GM13976 (cell line): Measurements from ENCODE around the gene VASH1.
"Not testable (repeated sequence)": the region's sequence is repeated elsewhere in the genome, so short reads cannot be mapped to it uniquely, and the experiment has no call there.

ENCODE experiments used
- DNase-seq: peaks from one replicate; pipeline ENCODE4 v3.0.0; 2012; ENCODE audit warnings: low spot score
- CTCF ChIP-seq: IDR thresholded peaks from 2 replicates; pipeline ENCODE4 v1.5.1; 2012; ENCODE audit warnings: borderline replicate concordance, mild to moderate bottlenecking; ENCODE audit not compliant: insufficient read depth; ENCODE audit errors: extremely low read depth, missing control alignments, control extremely low read depth
- in situ Hi-C: fragments of 300-500 bp; cut with MboI; formaldehyde crosslinking; loops from one replicate; pipeline ENCODE4 v1.12.0; 2022; ENCODE audit warnings: low sequenced_read_pairs, mixed read lengths, inconsistent platforms; ENCODE audit not compliant: unreplicated experiment

VASH1 gene

DNA sequence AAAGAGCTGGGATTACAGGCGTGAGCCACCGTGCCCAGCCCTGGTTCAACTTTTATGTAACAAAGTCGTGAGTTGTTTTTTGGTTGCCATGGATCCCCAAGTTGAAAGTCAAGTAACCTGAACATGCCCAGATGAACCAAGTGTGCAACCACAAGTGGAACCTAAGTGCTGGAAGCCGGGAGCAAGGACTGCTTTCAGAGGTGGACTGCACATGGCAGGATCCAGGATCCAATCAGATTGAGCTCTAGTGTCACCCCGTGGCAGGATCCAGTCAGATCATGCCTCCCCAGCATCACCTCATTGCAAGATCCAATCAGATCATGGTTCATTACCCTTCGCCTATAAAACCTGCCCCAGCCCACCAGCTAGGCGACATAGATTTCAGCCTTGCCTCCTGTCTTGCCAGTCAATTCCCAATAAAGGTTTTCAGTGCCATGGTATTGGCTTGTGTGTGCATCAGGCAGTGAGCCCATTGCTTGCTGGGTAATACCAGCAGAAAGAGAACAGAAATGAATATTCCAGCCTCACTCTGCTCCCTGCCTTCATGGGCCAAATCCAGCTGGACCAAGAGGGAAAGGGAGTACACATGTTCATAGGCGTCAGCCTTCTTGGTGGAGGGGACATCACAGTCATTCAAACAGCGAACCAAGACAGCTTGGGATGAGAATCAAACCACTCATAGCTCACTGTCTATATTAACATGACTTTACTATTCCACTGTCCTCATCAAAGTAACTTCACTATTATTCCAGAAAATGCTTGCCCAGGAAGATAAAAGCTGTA is 43.6 kb upstream of the VASH1 start:
- in situ Hi-C loops: loop anchor here (10.0 kb wide), 1 partner anchor 357 kb away; no protein-coding TSS in a partner anchor
- TF ChIP-seq CTCF: no peak

DNA sequence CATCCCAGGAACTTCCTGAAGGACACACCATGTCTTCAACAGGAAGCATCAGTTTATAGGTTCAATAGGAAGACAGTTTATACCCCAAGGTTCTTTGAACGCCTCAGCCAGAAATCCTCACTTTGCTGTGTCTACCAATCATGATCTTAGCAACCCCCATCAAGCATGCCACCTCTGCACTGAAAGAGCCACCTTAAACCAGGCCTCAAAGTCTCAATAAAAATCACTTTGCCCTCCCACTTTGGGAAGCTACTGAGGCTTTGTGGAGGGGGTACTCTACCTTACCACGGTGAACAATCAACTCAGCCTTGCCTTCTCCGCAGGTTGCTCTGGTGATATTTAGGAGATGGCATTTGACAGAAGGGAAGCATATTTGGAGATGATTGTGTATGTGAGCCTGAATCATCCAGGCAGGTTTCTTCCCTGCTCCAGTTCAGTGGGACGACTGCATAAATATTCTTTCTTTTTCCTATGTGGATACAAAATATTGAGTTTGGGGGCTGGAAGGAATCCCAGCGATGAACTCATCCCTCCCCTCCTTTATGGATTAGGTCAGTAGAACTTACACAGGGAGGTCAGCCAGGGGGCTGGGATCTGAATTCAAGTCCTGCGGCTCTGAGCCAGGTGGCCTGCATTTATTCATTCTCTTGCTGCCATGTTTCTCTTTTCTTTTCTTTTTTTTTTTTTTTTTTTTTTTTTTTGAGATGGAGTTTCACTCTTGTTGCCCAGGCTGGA is 42.8 kb upstream of the VASH1 start:
- in situ Hi-C loops: loop anchor here (10.0 kb wide), 1 partner anchor 356 kb away; no protein-coding TSS in a partner anchor
- DNase-seq: no peak
- no peak for TF ChIP-seq CTCF

More for the DNA sequence above, 43.6 kb upstream of the VASH1 start:
- no peak for DNase-seq

GRCh38 chr14:76719666-76720065 is 41.6 kb upstream of the VASH1 start:
- no peak for DNase-seq
- no peak for TF ChIP-seq CTCF
- in situ Hi-C loops: loop anchor here (10.0 kb wide), 1 partner anchor 355 kb away; no protein-coding TSS in a partner anchor

DNA sequence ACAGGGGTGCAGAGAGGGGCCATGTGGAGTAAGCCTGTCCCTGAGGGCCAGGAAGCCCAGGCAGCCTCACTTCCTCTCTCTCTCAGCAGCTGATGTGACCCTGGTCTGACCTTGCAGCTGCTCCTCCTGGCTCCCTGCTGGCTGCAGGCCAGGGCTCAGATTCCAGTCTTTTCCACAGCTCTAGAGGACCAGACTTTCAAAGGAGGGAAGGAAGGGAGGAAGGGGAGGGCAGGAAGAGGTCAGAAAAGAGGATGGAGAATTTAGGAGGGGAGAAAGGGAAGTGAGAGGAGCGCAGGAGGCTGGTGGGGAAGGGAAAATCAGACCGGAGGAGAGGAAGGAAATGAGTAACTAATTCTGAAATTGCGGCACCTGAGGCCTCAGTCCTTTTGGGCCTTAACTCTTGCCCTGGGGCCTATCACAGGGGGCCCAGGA is 40.9 kb upstream of the VASH1 start:
- in situ Hi-C loops: no loop called here
- TF ChIP-seq CTCF: no peak
- peak; percentile 64 for DNase-seq

GRCh38 chr14:76721506-76721905 is 39.8 kb upstream of the VASH1 start:
- DNase-seq, in situ Hi-C loops: not testable (repeated sequence)

GRCh38 chr14:76724651-76725550 is 36.4 kb upstream of the VASH1 start:
- in situ Hi-C loops: no loop called here
- no peak for TF ChIP-seq CTCF
- DNase-seq: no peak
